Endodermal cell (in vitro differentiated cells): ENCODE data around the gene RPAP3. TPM values are rescaled to one million over a fixed set of nuclear protein-coding genes. Genes with fewer than 3 reads are reported as not detected.

Experiments used
- DNase-seq: peaks from one replicate; pipeline ENCODE4 v3.0.0-alpha.2; 2017
- H3K27ac ChIP-seq: 2 replicates; pipeline ENCODE4 v1.5.1; 2013; ENCODE audit warnings: mild to moderate bottlenecking, low read depth, low read length, moderate library complexity
- H3K27me3 ChIP-seq: 2 replicates; pipeline ENCODE4 v1.6.1; 2013; ENCODE audit warnings: mild to moderate bottlenecking, low read length, moderate library complexity; ENCODE audit not compliant: insufficient read depth, control insufficient read depth, poor library complexity, severe bottlenecking
- H3K36me3 ChIP-seq: 2 replicates; pipeline ENCODE4 v1.7.0; 2013; ENCODE audit warnings: mild to moderate bottlenecking, low read length, moderate library complexity; ENCODE audit not compliant: control insufficient read depth, insufficient read depth
- H3K4me1 ChIP-seq: one replicate; pipeline ENCODE4 v1.7.0; 2013; ENCODE audit warnings: low read length; ENCODE audit not compliant: control insufficient read depth, insufficient read depth
- H3K4me3 ChIP-seq: 2 replicates; pipeline ENCODE4 v1.5.1; 2013; ENCODE audit warnings: mild to moderate bottlenecking, low read length, moderate library complexity
- H3K9ac ChIP-seq: 2 replicates; pipeline ENCODE4 v1.6.1; 2013; ENCODE audit warnings: mild to moderate bottlenecking, low read length, moderate library complexity; ENCODE audit not compliant: poor library complexity, severe bottlenecking; ENCODE audit errors: extremely low read depth
- H3K9me3 ChIP-seq: 2 replicates; pipeline ENCODE4 v1.6.1; 2013; ENCODE audit warnings: mild to moderate bottlenecking, low read length, moderate library complexity; ENCODE audit not compliant: control insufficient read depth
- H3K27ac Mint-ChIP-seq: 2 replicates; pipeline ENCODE4 v1.8.0; 2020; ENCODE audit warnings: mixed read lengths
- H3K27me3 Mint-ChIP-seq: 2 replicates; pipeline ENCODE4 v1.8.0; 2021; ENCODE audit warnings: mild to moderate bottlenecking, mixed read lengths; ENCODE audit not compliant: insufficient read depth
- H3K36me3 Mint-ChIP-seq: 2 replicates; pipeline ENCODE4 v1.8.0; 2020; ENCODE audit warnings: low read depth, mixed read lengths
- H3K4me1 Mint-ChIP-seq: 2 replicates; pipeline ENCODE4 v1.8.0; 2020; ENCODE audit warnings: mixed read lengths
- H3K4me3 Mint-ChIP-seq: 2 replicates; pipeline ENCODE4 v1.8.0; 2020; ENCODE audit warnings: mild to moderate bottlenecking, moderate library complexity, mixed read lengths
- H3K9me3 Mint-ChIP-seq: 2 replicates; pipeline ENCODE4 v1.8.0; 2020; ENCODE audit warnings: mild to moderate bottlenecking, mixed read lengths
- CTCF ChIP-seq: fragments of 200-600 bp; sonication (generic); conservative IDR thresholded peaks from 2 replicates; pipeline ENCODE4 v1.5.0; 2021; ENCODE audit warnings: antibody characterized with exemption, mild to moderate bottlenecking
- WGBS, 2 experiments: methylation state at CpG; one replicate each; pipeline versions ENCODE4 v1.1.5 to v1.1.7; 2013; ENCODE audit warnings: missing lambda C conversion rate in 2 of 2, mixed read lengths in 1 of 2; ENCODE audit not compliant: insufficient coverage in 1 of 2, insufficient read length in 1 of 2; 5-methylcytosine and 5-hydroxymethylcytosine counted together
- total RNA-seq, 2 donors: library from RNA; stranded (reverse); fragmentation: NEBNext Ultra II Directional in 1 of 2; extraction: Animal tissue kit (Norgen Biotek cat#: 25700) in 1 of 2; gene quantifications; 2 replicates in 1 of 2; 3 replicates in 1 of 2; pipeline ENCODE4 v1.2.1, GENCODE V29; 2021

RPAP3 gene
- total RNA-seq, 2 donors from 2014 or later, result 52.0 to 56.9 TPM

GRCh38 chr12:47746073-47746472, 40.2 kb upstream of the RPAP3 start:
- Histone ChIP-seq H3K36me3 (no peaks in the 10 kb centered on the region), H3K27me3 (no peaks in the 10 kb centered on the region), H3K4me1 (no peaks in the 10 kb centered on the region), H3K9me3 (no peaks in the 10 kb centered on the region), H3K27ac (no peak overlapping the region), H3K9ac (no peak overlapping the region), H3K4me3 (no peak overlapping the region)
- Mint-ChIP-seq H3K27me3 (peaks cover 2% of the 10 kb centered on the region), H3K4me1 (peaks cover 16% of the 10 kb centered on the region), H3K36me3 (peaks cover 17% of the 10 kb centered on the region), H3K9me3 (no peaks in the 10 kb centered on the region), H3K4me3 (no peak overlapping the region), H3K27ac (no peak overlapping the region)
- no peak for TF ChIP-seq CTCF
- 85 to 100% methylated on average over 1 to 5 of the region's 5 CpGs for WGBS, 2 experiments
- no peak for DNase-seq

- no peaks in the 10 kb centered on the region for H3K36me3 ChIP-seq
- H3K9ac ChIP-seq, result no peak overlapping the region
Measured at GRCh38 chr12:47745485-47746041, 39.7 kb upstream of the RPAP3 start.

GRCh38 chr12:47744778-47745436, 39.1 kb upstream of the RPAP3 start:
- no peaks in the 10 kb centered on the region for H3K4me1 ChIP-seq
- H3K36me3 Mint-ChIP-seq, result peaks cover 13% of the 10 kb centered on the region
- WGBS, 2 experiments, result 84 to 85% methylated on average over 7 to 8 of the region's 8 CpGs
- no peak overlapping the region for H3K9ac ChIP-seq
- peak overlapping the region; percentile 6 for H3K27ac ChIP-seq
- H3K9me3 ChIP-seq, result no peaks in the 10 kb centered on the region
- H3K4me1 Mint-ChIP-seq, result peaks cover 16% of the 10 kb centered on the region
- no peak for DNase-seq
- H3K36me3 ChIP-seq, result no peaks in the 10 kb centered on the region
- H3K27me3 Mint-ChIP-seq, result peaks cover 2% of the 10 kb centered on the region
- no peak overlapping the region for H3K4me3 Mint-ChIP-seq
- TF ChIP-seq CTCF, result no peak
- no peaks in the 10 kb centered on the region for H3K27me3 ChIP-seq
- no peaks in the 10 kb centered on the region for H3K9me3 Mint-ChIP-seq
- H3K4me3 ChIP-seq, result no peak overlapping the region
- peak overlapping the region; percentile 2 for H3K27ac Mint-ChIP-seq

More at GRCh38 chr12:47745485-47746041, 39.7 kb upstream of the RPAP3 start:
- Histone ChIP-seq H3K4me1 (no peaks in the 10 kb centered on the region), H3K4me3 (no peak overlapping the region), H3K27ac (no peak overlapping the region), H3K9me3 (no peaks in the 10 kb centered on the region), H3K27me3 (no peaks in the 10 kb centered on the region)
- H3K27ac Mint-ChIP-seq, result peak overlapping the region; percentile 2
- TF ChIP-seq CTCF, result no peak
- no peaks in the 10 kb centered on the region for H3K9me3 Mint-ChIP-seq
- H3K4me3 Mint-ChIP-seq, result no peak overlapping the region
- peaks cover 2% of the 10 kb centered on the region for H3K27me3 Mint-ChIP-seq
- WGBS, 2 experiments, result 92 to 93% methylated on average over 15 to 16 of the region's 16 CpGs
- H3K4me1 Mint-ChIP-seq, result peaks cover 16% of the 10 kb centered on the region
- peaks cover 17% of the 10 kb centered on the region for H3K36me3 Mint-ChIP-seq
- DNase-seq, result no peak
